PFSK-1 (cell line): ENCODE measurements around the gene COL5A2.

Experiments used
- FOXP2 ChIP-seq: optimal IDR thresholded peaks from 2 replicates; pipeline ENCODE3; 2011; ENCODE audit warnings: borderline replicate concordance, control low read depth, inconsistent platforms; ENCODE audit not compliant: insufficient read depth; ENCODE audit errors: extremely low read length, extremely low read depth
- POLR2AphosphoS5 ChIP-seq: IDR thresholded peaks from 2 replicates; pipeline ENCODE4 v1.6.1; 2012; ENCODE audit warnings: low read depth, mild to moderate bottlenecking, control low read depth, low read length, moderate library complexity
- SIN3A ChIP-seq: IDR thresholded peaks from 2 replicates; pipeline ENCODE4 v1.6.1; 2012; ENCODE audit warnings: mild to moderate bottlenecking, low read length, moderate library complexity, borderline replicate concordance; ENCODE audit not compliant: insufficient read depth
- TAF1 ChIP-seq: IDR thresholded peaks from 2 replicates; pipeline ENCODE4 v1.6.1; 2012; ENCODE audit warnings: low read length, control low read depth, borderline replicate concordance; ENCODE audit not compliant: insufficient read depth
- TF ChIP-seq, protein P1 (sequence below), 2 experiments: IDR thresholded peaks; 2 replicates each; pipeline versions ENCODE4 v1.6.1 to v1.8.0; 2011 to 2012; ENCODE audit warnings: low read depth in 2 of 2, low read length in 2 of 2, control low read depth in 1 of 2, inconsistent platforms in 1 of 2, mild to moderate bottlenecking in 1 of 2, moderate library complexity in 1 of 2; ENCODE audit not compliant: insufficient read depth in 1 of 2

COL5A2 gene

DNA sequence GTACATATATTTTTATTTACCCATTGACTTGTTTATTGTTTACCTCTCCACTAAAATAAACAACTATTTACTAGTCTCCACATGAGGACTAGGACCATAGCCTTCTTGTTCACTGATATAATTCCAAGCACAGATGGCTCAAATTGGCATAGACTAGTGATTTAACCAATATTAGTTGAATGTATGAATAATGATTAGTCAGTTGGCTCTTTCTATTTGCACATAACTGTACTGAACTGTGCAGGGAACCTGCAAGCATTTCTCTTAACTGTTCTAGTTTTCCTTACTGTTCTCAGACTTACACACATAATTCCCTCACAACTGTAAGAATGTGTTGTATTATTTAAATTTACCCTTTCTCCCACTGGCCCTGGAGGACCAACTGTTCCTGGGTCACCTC is 113.5 kb downstream of the COL5A2 start:
- TF ChIP-seq TAF1: no peak
- TF ChIP-seq POLR2AphosphoS5: no peak
- no peak for TF ChIP-seq FOXP2
- TF ChIP-seq, protein P1, sequence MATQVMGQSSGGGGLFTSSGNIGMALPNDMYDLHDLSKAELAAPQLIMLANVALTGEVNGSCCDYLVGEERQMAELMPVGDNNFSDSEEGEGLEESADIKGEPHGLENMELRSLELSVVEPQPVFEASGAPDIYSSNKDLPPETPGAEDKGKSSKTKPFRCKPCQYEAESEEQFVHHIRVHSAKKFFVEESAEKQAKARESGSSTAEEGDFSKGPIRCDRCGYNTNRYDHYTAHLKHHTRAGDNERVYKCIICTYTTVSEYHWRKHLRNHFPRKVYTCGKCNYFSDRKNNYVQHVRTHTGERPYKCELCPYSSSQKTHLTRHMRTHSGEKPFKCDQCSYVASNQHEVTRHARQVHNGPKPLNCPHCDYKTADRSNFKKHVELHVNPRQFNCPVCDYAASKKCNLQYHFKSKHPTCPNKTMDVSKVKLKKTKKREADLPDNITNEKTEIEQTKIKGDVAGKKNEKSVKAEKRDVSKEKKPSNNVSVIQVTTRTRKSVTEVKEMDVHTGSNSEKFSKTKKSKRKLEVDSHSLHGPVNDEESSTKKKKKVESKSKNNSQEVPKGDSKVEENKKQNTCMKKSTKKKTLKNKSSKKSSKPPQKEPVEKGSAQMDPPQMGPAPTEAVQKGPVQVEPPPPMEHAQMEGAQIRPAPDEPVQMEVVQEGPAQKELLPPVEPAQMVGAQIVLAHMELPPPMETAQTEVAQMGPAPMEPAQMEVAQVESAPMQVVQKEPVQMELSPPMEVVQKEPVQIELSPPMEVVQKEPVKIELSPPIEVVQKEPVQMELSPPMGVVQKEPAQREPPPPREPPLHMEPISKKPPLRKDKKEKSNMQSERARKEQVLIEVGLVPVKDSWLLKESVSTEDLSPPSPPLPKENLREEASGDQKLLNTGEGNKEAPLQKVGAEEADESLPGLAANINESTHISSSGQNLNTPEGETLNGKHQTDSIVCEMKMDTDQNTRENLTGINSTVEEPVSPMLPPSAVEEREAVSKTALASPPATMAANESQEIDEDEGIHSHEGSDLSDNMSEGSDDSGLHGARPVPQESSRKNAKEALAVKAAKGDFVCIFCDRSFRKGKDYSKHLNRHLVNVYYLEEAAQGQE (IDR thresholded peaks at IDR 0.05; ENCODE audit: insufficient read depth in 1 of 2, low read depth in 2 of 2, low read length in 2 of 2): no peak

DNA sequence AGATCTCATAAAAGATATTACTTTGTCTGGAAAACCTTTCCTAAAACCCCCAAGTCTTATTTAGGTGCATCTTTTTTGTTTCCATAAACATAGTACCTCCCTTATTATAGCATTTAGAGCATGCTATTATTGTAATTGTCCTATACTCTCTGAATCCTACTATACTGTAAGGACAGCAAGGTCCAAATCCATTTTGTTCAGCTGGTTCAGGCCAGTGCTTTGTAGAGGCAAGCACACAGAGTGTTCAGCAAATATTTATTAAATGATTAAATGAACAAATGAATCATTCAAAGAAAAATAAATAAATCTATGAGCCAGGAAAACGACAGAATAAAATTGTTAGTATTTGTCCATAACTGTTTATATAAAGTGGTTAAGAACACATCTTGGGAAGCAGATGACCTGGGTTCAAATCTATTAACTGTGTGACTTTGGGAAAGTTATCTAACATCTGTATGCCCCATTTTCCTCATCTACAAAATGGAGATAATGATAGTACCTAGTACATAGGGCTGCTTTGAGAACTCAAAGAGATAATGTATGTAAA is 119.4 kb downstream of the COL5A2 start:
- TF ChIP-seq SIN3A: no peak
- TF ChIP-seq, protein P1 (IDR thresholded peaks at IDR 0.05; ENCODE audit: insufficient read depth in 1 of 2, low read depth in 2 of 2, low read length in 2 of 2): no peak
- TF ChIP-seq POLR2AphosphoS5: no peak
- TF ChIP-seq TAF1: no peak
- no peak for TF ChIP-seq FOXP2

DNA sequence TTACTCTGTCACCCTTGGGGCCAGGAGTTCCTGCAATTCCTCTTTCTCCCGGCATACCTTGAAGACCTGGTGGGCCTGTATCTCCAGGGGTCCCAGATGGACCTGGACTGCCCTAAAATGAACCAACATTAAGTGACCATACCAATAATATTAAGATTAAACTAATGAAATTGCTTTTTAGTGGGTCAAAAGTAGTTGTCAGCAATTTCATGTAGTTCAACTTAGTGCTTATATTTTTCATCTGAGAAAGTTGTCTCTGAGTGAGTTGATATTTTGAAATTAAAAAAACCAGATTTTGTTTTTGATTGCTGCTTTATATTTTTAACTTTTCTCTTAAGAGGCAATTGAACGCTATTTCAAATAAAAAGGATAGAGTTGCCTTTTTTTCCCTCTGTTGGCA is 122.2 kb downstream of the COL5A2 start:
- no peak for TF ChIP-seq TAF1
- TF ChIP-seq, protein P1 (IDR thresholded peaks at IDR 0.05; ENCODE audit: insufficient read depth in 1 of 2, low read depth in 2 of 2, low read length in 2 of 2): no peak
- no peak for TF ChIP-seq SIN3A
- TF ChIP-seq FOXP2: no peak
- TF ChIP-seq POLR2AphosphoS5: no peak

DNA sequence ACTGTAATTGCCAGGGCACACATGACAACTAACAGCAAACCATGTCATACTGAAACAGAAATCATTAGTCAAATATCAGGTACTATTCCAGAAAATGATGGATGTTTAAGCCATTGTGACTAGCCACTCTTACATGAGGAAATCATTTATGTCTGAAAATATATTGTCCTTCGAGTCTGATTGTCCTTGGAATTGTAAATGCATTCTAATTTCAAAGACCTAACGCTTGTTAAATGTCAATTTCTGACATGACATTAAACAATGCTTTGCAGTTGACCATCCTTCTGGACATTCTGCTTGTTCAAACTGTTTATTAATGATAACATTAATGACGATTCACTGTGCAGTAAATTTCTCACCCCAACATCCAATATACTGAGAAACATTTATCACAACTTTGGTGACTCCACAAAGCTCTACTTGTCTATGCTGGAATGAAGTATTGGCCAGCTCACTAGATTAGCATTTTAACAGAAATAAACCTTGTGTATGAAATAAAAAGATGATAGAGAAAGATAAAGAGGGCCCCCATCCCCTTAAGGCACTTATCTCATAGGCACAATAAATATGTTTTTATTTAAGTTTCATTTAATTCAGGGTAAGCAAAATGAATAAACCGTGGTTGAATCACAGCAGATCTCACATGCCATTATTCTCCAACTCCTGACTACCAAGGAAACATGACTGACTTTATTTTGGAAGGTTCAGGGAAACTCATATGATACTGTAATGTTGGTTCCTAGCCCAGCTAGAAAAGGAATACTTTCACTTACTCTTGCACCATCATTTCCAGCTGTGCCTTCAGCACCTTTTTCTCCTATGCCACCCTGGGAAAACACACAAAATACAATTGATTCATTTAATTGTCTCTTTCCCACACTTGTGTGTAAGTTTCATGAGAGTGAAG is 123.1 kb downstream of the COL5A2 start:
- no peak for TF ChIP-seq POLR2AphosphoS5
- TF ChIP-seq, protein P1 (IDR thresholded peaks at IDR 0.05; ENCODE audit: insufficient read depth in 1 of 2, low read depth in 2 of 2, low read length in 2 of 2): no peak
- no peak for TF ChIP-seq TAF1
- TF ChIP-seq SIN3A: no peak
- no peak for TF ChIP-seq FOXP2
